GM12878 (cell line): ENCODE data around the gene SDS. TPM values are rescaled to one million over a fixed set of nuclear protein-coding genes. Genes with fewer than 3 reads are reported as not detected.

Experiments used
- ATAC-seq: fragments of 200-7000 bp; cut with Tn5 transposase; 3 replicates; pipeline ENCODE4 v1.9.1; 2020; ENCODE audit warnings: mild to moderate bottlenecking, moderate library complexity
- BruUV-seq: library from RNA; stranded (reverse); fragments of 400-500 nt; replicated peaks from 2 replicates; lab custom pipeline; 2021; lab: Mats Ljungman, UMichigan
- CTCF ChIA-PET: fragments of 300-600 bp; sonication (Branson Sonifier 250); formaldehyde crosslinking; extraction: SDS; loops from one replicate; lab custom pipeline; 2021; ENCODE audit warnings: inconsistent platforms; lab: Yijun Ruan, JAX
- POLR2A ChIA-PET: fragments of 350-600 bp; formaldehyde crosslinking; extraction: SDS; loops from one replicate; lab custom pipeline; 2021; ENCODE audit warnings: inconsistent platforms; lab: Charles Lee
- RAD21 ChIA-PET: fragments of 300-600 bp; sonication (Branson Sonifier 250); formaldehyde crosslinking; loops from one replicate; lab custom pipeline; 2023; ENCODE audit warnings: antibody characterized with exemption; ENCODE audit not compliant: unreplicated experiment; lab: Charles Lee
- SMC1A ChIA-PET: fragments of 300-600 bp; sonication (Branson Sonifier 250); formaldehyde crosslinking; loops from one replicate; lab custom pipeline; 2023; ENCODE audit not compliant: unreplicated experiment, uncharacterized antibody; lab: Charles Lee
- DNase-seq: peaks from one replicate; pipeline ENCODE4 v3.0.0-alpha.2; 2011; ENCODE audit warnings: low read depth, low spot score
- FAIRE-seq: peaks from 3 replicates; lab custom pipeline; 2011; peaks lifted over from hg19 to GRCh38; lab: Jason Lieb, UNC
- H2AFZ ChIP-seq: 2 replicates; pipeline ENCODE4 v1.6.0; 2011; ENCODE audit warnings: low read depth, low read length, control low read depth; ENCODE audit not compliant: control insufficient read depth
- H3K27ac ChIP-seq: 2 replicates; pipeline ENCODE4 v1.5.1; 2011; ENCODE audit warnings: control low read depth; ENCODE audit not compliant: control insufficient read depth, insufficient read depth
- H3K27me3 ChIP-seq, 2 experiments: replicated peaks in 1 of 2; 2 replicates each; pipeline versions ENCODE4 v1.6.0 to v1.6.1; 2011; ENCODE audit warnings: low read length in 1 of 2; ENCODE audit not compliant: control insufficient read depth in 2 of 2, insufficient read depth in 2 of 2
- H3K36me3 ChIP-seq, 2 experiments: 2 replicates each; pipeline ENCODE4 v1.5.1; 2011; ENCODE audit warnings: low read length in 1 of 2; ENCODE audit not compliant: control insufficient read depth in 2 of 2, insufficient read depth in 2 of 2
- H3K4me1 ChIP-seq: 2 replicates; pipeline ENCODE4 v1.6.1; 2011; ENCODE audit warnings: mild to moderate bottlenecking, low read length, moderate library complexity, mixed read lengths; ENCODE audit not compliant: control insufficient read depth, insufficient read depth
- H3K4me2 ChIP-seq: 2 replicates; pipeline ENCODE4 v1.6.0; 2011; ENCODE audit warnings: control low read depth; ENCODE audit not compliant: control insufficient read depth, insufficient read depth
- H3K4me3 ChIP-seq: fragments of 200-600 bp; sonication (generic); 2 replicates; pipeline ENCODE4 v1.5.1; 2016
- H3K79me2 ChIP-seq: 2 replicates; pipeline ENCODE4 v1.6.0; 2011; ENCODE audit warnings: low read length; ENCODE audit not compliant: control insufficient read depth, insufficient read depth
- H3K9ac ChIP-seq: 2 replicates; pipeline ENCODE4 v1.8.0; 2011; ENCODE audit warnings: low read length, control low read depth, mixed read lengths; ENCODE audit not compliant: control insufficient read depth, insufficient read depth
- H3K9me3 ChIP-seq: replicated peaks from 3 replicates; pipeline ENCODE4 v1.5.1; 2011; ENCODE audit warnings: mild to moderate bottlenecking, low read length; ENCODE audit not compliant: control insufficient read depth, insufficient read depth
- H4K20me1 ChIP-seq: 2 replicates; pipeline ENCODE4 v1.6.0; 2011; ENCODE audit not compliant: control insufficient read depth, insufficient read depth
- BCL11A ChIP-seq: IDR thresholded peaks from 2 replicates; pipeline ENCODE4 v1.6.1; 2011; ENCODE audit warnings: low read depth, low read length
- EP300 ChIP-seq, 2 experiments: fragments of 150-350 bp in 1 of 2; IDR thresholded peaks; 2 replicates each; pipeline ENCODE4 v1.6.1; 2011 to 2012; ENCODE audit warnings: low read depth in 2 of 2, low read length in 2 of 2, borderline replicate concordance in 1 of 2, improper control_type of control experiment in 1 of 2, inconsistent platforms in 1 of 2; ENCODE audit not compliant: control insufficient read depth in 1 of 2
- NFIC ChIP-seq: IDR thresholded peaks from 2 replicates; pipeline ENCODE4 v1.6.1; 2012; ENCODE audit warnings: low read depth, mild to moderate bottlenecking, inconsistent platforms, low read length, moderate library complexity
- NR2F1 ChIP-seq: fragments of 450-650 bp; conservative IDR thresholded peaks from 2 replicates; pipeline ENCODE4 v1.6.1; 2017; ENCODE audit warnings: mild to moderate bottlenecking
- RB1 ChIP-seq: fragments of 450-650 bp; formaldehyde crosslinking; IDR thresholded peaks from 2 replicates; pipeline ENCODE4 v1.6.1; 2017; ENCODE audit warnings: mild to moderate bottlenecking, borderline replicate concordance
- RCOR1 ChIP-seq: conservative IDR thresholded peaks from 2 replicates; pipeline ENCODE4 v1.6.1; 2012; ENCODE audit warnings: low read depth, low read length, improper control_type of control experiment
- SUPT20H ChIP-seq: IDR thresholded peaks from 2 replicates; pipeline ENCODE4 v1.6.1; 2011; ENCODE audit warnings: low read depth, mild to moderate bottlenecking, low read length, moderate library complexity, borderline replicate concordance; ENCODE audit not compliant: control insufficient read depth
- TAF1 ChIP-seq: IDR thresholded peaks from 2 replicates; pipeline ENCODE4 v1.6.1; 2011; ENCODE audit warnings: mild to moderate bottlenecking, low read depth, low read length, borderline replicate concordance
- WGBS: methylation state at CpG from one replicate; pipeline ENCODE4 v1.1.6; 2016; ENCODE audit warnings: low lambda C conversion rate; ENCODE audit not compliant: insufficient replicate concordance, insufficient coverage; ENCODE audit errors: missing lambda C conversion rate; 5-methylcytosine and 5-hydroxymethylcytosine counted together
- in situ Hi-C: fragments of 300-500 bp; cut with MboI; formaldehyde crosslinking; loops from 9 replicates; pipeline ENCODE4 v1.14.3; 2018; ENCODE audit warnings: mixed read lengths
- intact Hi-C: fragments of 100-400 bp; cut with micrococcal nuclease; formaldehyde crosslinking; loops from one replicate; pipeline ENCODE4 v1.14.2; 2022; ENCODE audit not compliant: unreplicated experiment
- polyA plus RNA-seq, 11 experiments: library from polyadenylated mRNA; depleted of rRNA in 4 of 11; unstranded in 6 of 11; stranded (reverse) in 5 of 11; fragments of >200 nt; fragmentation: Nextera tagmentation in 4 of 11; fragmentation: Illumina TruSeq in 1 of 11; extraction: Ambion mirVana in 4 of 11; extraction: Trizol in 1 of 11; gene quantifications; 1 replicate in 1 of 11; 2 replicates in 10 of 11; pipeline versions ENCODE4 v1.2.1 to v1.2.3, GENCODE V29; 2011 to 2016; ENCODE audit warnings: inconsistent platforms in 2 of 11, missing spikeins in 2 of 11, low read depth in 1 of 11
- total RNA-seq, 4 experiments: library from RNA; depleted of rRNA in 3 of 4; stranded (reverse); fragments of >200 nt in 3 of 4; fragmentation: Illumina TruSeq in 1 of 4; extraction: Trizol in 1 of 4; gene quantifications; 2 replicates each; pipeline versions ENCODE4 v1.2.1 to v1.2.3, GENCODE V29; 2013 to 2021
- TF ChIP-seq, protein P1 (sequence below): IDR thresholded peaks from 2 replicates; pipeline ENCODE4 v1.6.1; 2012; ENCODE audit warnings: low read depth, low read length, improper control_type of control experiment
- TF ChIP-seq, protein P2 (sequence below): IDR thresholded peaks from 2 replicates; pipeline ENCODE4 v1.6.1; 2012; ENCODE audit warnings: low read length, inconsistent platforms

Gene SDS
- total and polyA plus RNA-seq, 10 of the 15 experiments (the other 5 are each of a cell fraction or from before 2014, with no cell fraction given), result 0.18 TPM; not detected in 9

GRCh38 chr12:113440336-113440735 lies 36.6 kb upstream of the SDS start:
- TF ChIP-seq BCL11A (no peak), EP300 (IDR thresholded peaks at IDR 0.05; ENCODE audit: borderline replicate concordance in 1 of 2, control insufficient read depth in 1 of 2, low read depth in 2 of 2, low read length in 2 of 2) (no peak), SUPT20H (no peak), RCOR1 (no peak), NR2F1 (no peak), RB1 (no peak), TAF1 (no peak), NFIC (no peak)
- TF ChIP-seq, protein P1, sequence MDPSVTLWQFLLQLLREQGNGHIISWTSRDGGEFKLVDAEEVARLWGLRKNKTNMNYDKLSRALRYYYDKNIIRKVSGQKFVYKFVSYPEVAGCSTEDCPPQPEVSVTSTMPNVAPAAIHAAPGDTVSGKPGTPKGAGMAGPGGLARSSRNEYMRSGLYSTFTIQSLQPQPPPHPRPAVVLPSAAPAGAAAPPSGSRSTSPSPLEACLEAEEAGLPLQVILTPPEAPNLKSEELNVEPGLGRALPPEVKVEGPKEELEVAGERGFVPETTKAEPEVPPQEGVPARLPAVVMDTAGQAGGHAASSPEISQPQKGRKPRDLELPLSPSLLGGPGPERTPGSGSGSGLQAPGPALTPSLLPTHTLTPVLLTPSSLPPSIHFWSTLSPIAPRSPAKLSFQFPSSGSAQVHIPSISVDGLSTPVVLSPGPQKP, result no peak
- TF ChIP-seq, protein P2, sequence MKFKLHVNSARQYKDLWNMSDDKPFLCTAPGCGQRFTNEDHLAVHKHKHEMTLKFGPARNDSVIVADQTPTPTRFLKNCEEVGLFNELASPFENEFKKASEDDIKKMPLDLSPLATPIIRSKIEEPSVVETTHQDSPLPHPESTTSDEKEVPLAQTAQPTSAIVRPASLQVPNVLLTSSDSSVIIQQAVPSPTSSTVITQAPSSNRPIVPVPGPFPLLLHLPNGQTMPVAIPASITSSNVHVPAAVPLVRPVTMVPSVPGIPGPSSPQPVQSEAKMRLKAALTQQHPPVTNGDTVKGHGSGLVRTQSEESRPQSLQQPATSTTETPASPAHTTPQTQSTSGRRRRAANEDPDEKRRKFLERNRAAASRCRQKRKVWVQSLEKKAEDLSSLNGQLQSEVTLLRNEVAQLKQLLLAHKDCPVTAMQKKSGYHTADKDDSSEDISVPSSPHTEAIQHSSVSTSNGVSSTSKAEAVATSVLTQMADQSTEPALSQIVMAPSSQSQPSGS, result no peak
- H3K27ac ChIP-seq, result no peak overlapping the region
- ChIA-PET CTCF (interaction anchor here (1.0 to 1.6 kb wide), 4 partner anchors 15 to 22 kb away, joined by 3 to 5 read pairs (median 4); partner anchors contain the start of gene SDSL), RAD21 (no interaction called here), POLR2A (no interaction called here), SMC1A (interaction anchor here (1.0 kb wide), 1 partner anchor 15 kb away, joined by 5 read pairs; no protein-coding TSS in a partner anchor)
- no peaks in the 10 kb centered on the region for H3K36me3 ChIP-seq
- in situ Hi-C loops (no loop called here), intact Hi-C loops (no loop called here)
- DNase-seq, result no peak
- H3K4me1 ChIP-seq, result no peaks in the 10 kb centered on the region
- no peaks in the 10 kb centered on the region; the same call in 2 of the 3 replicates for H3K9me3 ChIP-seq
- no peaks in the 10 kb centered on the region; the same call in 1 of the 2 replicates for H4K20me1 ChIP-seq
- BruUV-seq, result no TSS peak
- H3K79me2 ChIP-seq, result no peaks in the 10 kb centered on the region
- no peak for ATAC-seq
- WGBS, result 23% methylated on average over 7 of the region's 7 CpGs
- no peak for FAIRE-seq
- H3K4me3 ChIP-seq, result no peak overlapping the region
- peaks cover 2 to 9% of the 10 kb centered on the region in 2 experiments; a peak in 3 of 4 replicates for H3K27me3 ChIP-seq
- H2AFZ ChIP-seq, result no peak overlapping the region
- no peak overlapping the region for H3K9ac ChIP-seq
- no peak overlapping the region for H3K4me2 ChIP-seq
